HepG2 (cell line): ENCODE data around the gene ACVR2A. TPM values are rescaled to one million over a fixed set of nuclear protein-coding genes. Genes with fewer than 3 reads are reported as not detected.
A peak's percentile ranks its signal among the peaks of the same experiment; 100 is the strongest.

Experiments used
- ADNP ChIP-seq: sonication (generic); formaldehyde crosslinking; IDR thresholded peaks from 2 replicates; pipeline ENCODE4 v1.4.0; 2020; ENCODE audit warnings: missing genetic modification reagents
- CEBPG ChIP-seq: IDR thresholded peaks from 2 replicates; pipeline ENCODE4 v1.6.1; 2016
- EZH2 ChIP-seq: conservative IDR thresholded peaks from 2 replicates; pipeline ENCODE4 v1.6.1; 2012; ENCODE audit warnings: mild to moderate bottlenecking, low read depth, low read length, moderate library complexity
- FOXM1 ChIP-seq: sonication (generic); formaldehyde crosslinking; IDR thresholded peaks from 2 replicates; pipeline ENCODE4 v1.5.0; 2020; ENCODE audit warnings: missing genetic modification reagents
- GTF2F1 ChIP-seq: fragments of 150-350 bp; IDR thresholded peaks from 2 replicates; pipeline ENCODE4 v1.6.1; 2014; ENCODE audit warnings: low read length
- HOXA3 ChIP-seq: sonication (generic); formaldehyde crosslinking; IDR thresholded peaks from 2 replicates; pipeline ENCODE4 v1.5.0; 2020; ENCODE audit warnings: missing genetic modification reagents
- HOXA9 ChIP-seq: sonication (generic); formaldehyde crosslinking; IDR thresholded peaks from 2 replicates; pipeline ENCODE4 v1.8.1; 2022; ENCODE audit warnings: missing genetic modification reagents, mild to moderate bottlenecking, moderate library complexity, borderline replicate concordance
- JUND ChIP-seq: sonication (generic); formaldehyde crosslinking; IDR thresholded peaks from 2 replicates; pipeline ENCODE4 v1.8.0; 2022; ENCODE audit warnings: mild to moderate bottlenecking, missing genetic modification reagents
- MAFG ChIP-seq: sonication (generic); formaldehyde crosslinking; IDR thresholded peaks from 2 replicates; pipeline ENCODE4 v1.5.1; 2020; ENCODE audit warnings: mild to moderate bottlenecking, missing genetic modification reagents
- NCOA2 ChIP-seq: sonication (generic); formaldehyde crosslinking; IDR thresholded peaks from 2 replicates; pipeline ENCODE4 v1.8.0; 2022; ENCODE audit warnings: inconsistent platforms
- REXO4 ChIP-seq: sonication (generic); formaldehyde crosslinking; IDR thresholded peaks from 2 replicates; pipeline ENCODE4 v1.8.0; 2022; ENCODE audit warnings: missing genetic modification reagents, mild to moderate bottlenecking, borderline replicate concordance
- SATB2 ChIP-seq: sonication (generic); formaldehyde crosslinking; IDR thresholded peaks from 2 replicates; pipeline ENCODE4 v1.5.0; 2020; ENCODE audit warnings: missing genetic modification reagents
- SP1 ChIP-seq, 2 experiments: fragments of 450-650 bp in 1 of 2; sonication (generic) in 1 of 2; formaldehyde crosslinking in 1 of 2; IDR thresholded peaks; 2 replicates each; pipeline versions ENCODE4 v1.4.0 to v1.6.1; 2016 to 2020; ENCODE audit warnings: missing genetic modification reagents in 1 of 2
- SP5 ChIP-seq: IDR thresholded peaks from 2 replicates; pipeline ENCODE4 v1.6.1; 2016; ENCODE audit warnings: low read depth, borderline replicate concordance
- TBP ChIP-seq: sonication (generic); formaldehyde crosslinking; IDR thresholded peaks from 2 replicates; pipeline ENCODE4 v1.5.0; 2020; ENCODE audit warnings: missing genetic modification reagents
- TFDP1 ChIP-seq: IDR thresholded peaks from 2 replicates; pipeline ENCODE4 v1.6.1; 2016; ENCODE audit warnings: missing compliant biosample characterization, missing genetic modification reagents, borderline replicate concordance
- ZFP90 ChIP-seq: sonication (generic); formaldehyde crosslinking; IDR thresholded peaks from 2 replicates; pipeline ENCODE4 v1.8.0; 2022; ENCODE audit warnings: missing genetic modification reagents, mild to moderate bottlenecking, inconsistent platforms, borderline replicate concordance
- ZMAT5 ChIP-seq: sonication (generic); formaldehyde crosslinking; IDR thresholded peaks from 2 replicates; pipeline ENCODE4 v1.5.0; 2020; ENCODE audit warnings: mild to moderate bottlenecking, low read depth, missing genetic modification reagents, borderline replicate concordance
- ZNF12 ChIP-seq: sonication (generic); formaldehyde crosslinking; IDR thresholded peaks from 2 replicates; pipeline ENCODE4 v1.5.0; 2020; ENCODE audit warnings: missing genetic modification reagents
- ZNF207 ChIP-seq: fragments of 450-650 bp; IDR thresholded peaks from 2 replicates; pipeline ENCODE4 v1.6.1; 2016; ENCODE audit warnings: antibody characterized with exemption, borderline replicate concordance
- ZNF281 ChIP-seq: sonication (generic); formaldehyde crosslinking; IDR thresholded peaks from 2 replicates; pipeline ENCODE4 v1.4.0; 2020; ENCODE audit warnings: missing genetic modification reagents, borderline replicate concordance
- ZNF432 ChIP-seq: sonication (generic); formaldehyde crosslinking; IDR thresholded peaks from 2 replicates; pipeline ENCODE4 v1.5.0; 2020; ENCODE audit warnings: missing genetic modification reagents, mild to moderate bottlenecking, borderline replicate concordance
- ZNF577 ChIP-seq: sonication (generic); formaldehyde crosslinking; IDR thresholded peaks from 2 replicates; pipeline ENCODE4 v1.4.0; 2020; ENCODE audit warnings: mild to moderate bottlenecking, low read depth, missing genetic modification reagents, borderline replicate concordance
- ZNF644 ChIP-seq: IDR thresholded peaks from 2 replicates; pipeline ENCODE4 v1.6.1; 2016; ENCODE audit warnings: low read depth
- ZNF773 ChIP-seq: sonication (generic); formaldehyde crosslinking; IDR thresholded peaks from 2 replicates; pipeline ENCODE4 v1.4.0; 2020; ENCODE audit warnings: missing genetic modification reagents, borderline replicate concordance
- ZNF790 ChIP-seq: sonication (generic); formaldehyde crosslinking; IDR thresholded peaks from 2 replicates; pipeline ENCODE4 v1.8.0; 2022; ENCODE audit warnings: missing genetic modification reagents, mild to moderate bottlenecking, borderline replicate concordance
- ZNF792 ChIP-seq: IDR thresholded peaks from 2 replicates; pipeline ENCODE4 v1.6.1; 2016
- ZNF879 ChIP-seq: sonication (generic); formaldehyde crosslinking; IDR thresholded peaks from 2 replicates; pipeline ENCODE4 v1.8.1; 2023; ENCODE audit warnings: missing genetic modification reagents
- polyA plus RNA-seq, 8 experiments: library from polyadenylated mRNA; depleted of rRNA in 3 of 8; stranded (reverse) in 7 of 8; unstranded in 1 of 8; fragments of >200 nt; fragmentation: Illumina TruSeq in 4 of 8; extraction: Trizol in 4 of 8; gene quantifications; 2 replicates each; pipeline versions ENCODE4 v1.2.1 to v1.2.3, GENCODE V29; 2011 to 2016; ENCODE audit warnings: low read depth in 4 of 8, missing spikeins in 1 of 8, mixed read lengths in 1 of 8; ENCODE audit not compliant: insufficient read depth in 1 of 8
- total RNA-seq, 5 experiments: library from RNA; depleted of rRNA; stranded (reverse); fragments of >200 nt; fragmentation: Illumina TruSeq; extraction: Trizol; gene quantifications; 2 replicates each; pipeline ENCODE4 v1.2.3, GENCODE V29; 2016; ENCODE audit warnings: low read depth in 1 of 5

ACVR2A gene
- total and polyA plus RNA-seq, 2 of the 13 experiments (the other 11 are each of a cell fraction or from before 2014, with no cell fraction given) = 8.3 to 18.0 TPM

- peak; percentile 61; the same call in 1 of the 2 replicates for TF ChIP-seq REXO4 (CRISPR knock-in tag)
- no peak; the same call in 1 of the 2 replicates for TF ChIP-seq ZNF12 (CRISPR knock-in tag)
- no peak for TF ChIP-seq FOXM1
- TF ChIP-seq ZNF792 (CRISPR knock-in tag) = peak; percentile 82
- TF ChIP-seq SATB2 (CRISPR knock-in tag) = peak; percentile 56; the same call in 1 of the 2 replicates
- peak; percentile 87; the same call in 1 of the 2 replicates for TF ChIP-seq ZNF773 (CRISPR knock-in tag)
- no peak for TF ChIP-seq HOXA9 (CRISPR knock-in tag)
- TF ChIP-seq JUND (CRISPR knock-in tag) = 0 out of 2 replicates have a peak, but pooled peaks have one; percentile 16
- TF ChIP-seq ZMAT5 (CRISPR knock-in tag) = no peak
- TF ChIP-seq GTF2F1 = no peak
- peak; percentile 79; the same call in 1 of the 2 replicates for TF ChIP-seq SP5 (CRISPR knock-in tag)
- peak; percentile 56; the same call in 1 of the 2 replicates for TF ChIP-seq TFDP1 (CRISPR knock-in tag)
- TF ChIP-seq ZNF432 (CRISPR knock-in tag) = no peak
- no peak for TF ChIP-seq SP1 (IDR thresholded peaks at IDR 0.05)
- TF ChIP-seq SP1 (CRISPR knock-in tag; IDR thresholded peaks at IDR 0.05) = peak; percentile 57; the same call in 1 of the 2 replicates
- peak; percentile 60; the same call in 1 of the 2 replicates for TF ChIP-seq ZNF879 (CRISPR knock-in tag)
- no peak for TF ChIP-seq ADNP
- TF ChIP-seq ZNF644 (CRISPR knock-in tag) = no peak
- TF ChIP-seq ZNF790 (CRISPR knock-in tag) = peak; percentile 85; the same call in 1 of the 2 replicates
- no peak for TF ChIP-seq EZH2
- TF ChIP-seq ZFP90 = peak; percentile 73; the same call in 1 of the 2 replicates
- TF ChIP-seq TBP (CRISPR knock-in tag) = no peak
- no peak for TF ChIP-seq ZNF577 (CRISPR knock-in tag)
- peak; percentile 65 for TF ChIP-seq HOXA3
- no peak for TF ChIP-seq CEBPG
- peak; percentile 84; the same call in 1 of the 2 replicates for TF ChIP-seq ZNF281
- no peak for TF ChIP-seq ZNF207
- TF ChIP-seq NCOA2 (CRISPR knock-in tag) = peak; percentile 39; the same call in 1 of the 2 replicates
- no peak for TF ChIP-seq MAFG (CRISPR knock-in tag)
Observed at GRCh38 chr2:147843864-147844696, 749 bp upstream of the ACVR2A start (continued).
